HepG2 (cell line): ENCODE measurements around the gene PTGIS. TPM values are rescaled to one million over a fixed set of nuclear protein-coding genes. Genes with fewer than 3 reads are reported as not detected.

ENCODE experiments used
- DPF2 ChIP-seq: sonication (generic); formaldehyde crosslinking; IDR thresholded peaks from 2 replicates; pipeline ENCODE4 v1.4.0; 2020; ENCODE audit warnings: mild to moderate bottlenecking, low read depth, missing genetic modification reagents, borderline replicate concordance
- FOXM1 ChIP-seq: sonication (generic); formaldehyde crosslinking; IDR thresholded peaks from 2 replicates; pipeline ENCODE4 v1.5.0; 2020; ENCODE audit warnings: missing genetic modification reagents
- HIVEP1 ChIP-seq: sonication (generic); formaldehyde crosslinking; IDR thresholded peaks from 2 replicates; pipeline ENCODE4 v1.4.0; 2020; ENCODE audit warnings: mild to moderate bottlenecking, missing genetic modification reagents
- MYNN ChIP-seq: sonication (generic); formaldehyde crosslinking; IDR thresholded peaks from 2 replicates; pipeline ENCODE4 v1.4.0; 2020; ENCODE audit warnings: mild to moderate bottlenecking, low read depth, missing genetic modification reagents
- PAXIP1 ChIP-seq: sonication (generic); formaldehyde crosslinking; conservative IDR thresholded peaks from 2 replicates; pipeline ENCODE4 v1.4.0; 2020; ENCODE audit warnings: mild to moderate bottlenecking, missing genetic modification reagents, moderate library complexity
- PHB2 ChIP-seq: fragments of 450-650 bp; IDR thresholded peaks from 2 replicates; pipeline ENCODE4 v1.6.1; 2018; ENCODE audit not compliant: partially characterized antibody
- REST ChIP-seq, 2 experiments: IDR thresholded peaks; 2 replicates each; pipeline ENCODE4 v1.6.1; 2011 to 2012; ENCODE audit warnings: low read length in 2 of 2, borderline replicate concordance in 1 of 2, low read depth in 1 of 2, mild to moderate bottlenecking in 1 of 2, moderate library complexity in 1 of 2
- RFX5 ChIP-seq: IDR thresholded peaks from 2 replicates; pipeline ENCODE4 v1.6.1; 2011; ENCODE audit warnings: low read depth, low read length, improper control_type of control experiment
- RFXANK ChIP-seq: IDR thresholded peaks from 2 replicates; pipeline ENCODE4 v1.6.1; 2016
- SOX5 ChIP-seq: IDR thresholded peaks from 2 replicates; pipeline ENCODE4 v1.6.1; 2016; ENCODE audit warnings: borderline replicate concordance
- SRSF1 ChIP-seq: fragments of 200-400 bp; formaldehyde crosslinking; optimal IDR thresholded peaks from 2 replicates; pipeline ENCODE3; 2017; ENCODE audit warnings: mild to moderate bottlenecking, low read depth, low read length, moderate library complexity
- TAF1 ChIP-seq: sonication (generic); formaldehyde crosslinking; IDR thresholded peaks from 2 replicates; pipeline ENCODE4 v1.4.0; 2020; ENCODE audit warnings: missing genetic modification reagents
- TFE3 ChIP-seq: IDR thresholded peaks from 2 replicates; pipeline ENCODE4 v1.6.1; 2016
- ZBTB39 ChIP-seq: sonication (generic); formaldehyde crosslinking; IDR thresholded peaks from 2 replicates; pipeline ENCODE4 v1.5.0; 2020; ENCODE audit warnings: missing genetic modification reagents
- ZFP62 ChIP-seq: sonication (generic); formaldehyde crosslinking; IDR thresholded peaks from 2 replicates; pipeline ENCODE4 v1.4.0; 2020; ENCODE audit warnings: missing genetic modification reagents
- ZFYVE20 ChIP-seq: sonication (generic); formaldehyde crosslinking; IDR thresholded peaks from 2 replicates; pipeline ENCODE4 v1.8.0; 2023; ENCODE audit warnings: low read depth, mild to moderate bottlenecking, moderate library complexity, missing genetic modification reagents, borderline replicate concordance
- ZNF230 ChIP-seq: sonication (generic); formaldehyde crosslinking; IDR thresholded peaks from 2 replicates; pipeline ENCODE4 v1.4.0; 2020; ENCODE audit warnings: mild to moderate bottlenecking, missing genetic modification reagents
- ZNF253 ChIP-seq: sonication (generic); formaldehyde crosslinking; IDR thresholded peaks from 2 replicates; pipeline ENCODE4 v1.8.0; 2022; ENCODE audit warnings: mild to moderate bottlenecking, missing genetic modification reagents, borderline replicate concordance
- ZNF33A ChIP-seq: sonication (generic); formaldehyde crosslinking; IDR thresholded peaks from 2 replicates; pipeline ENCODE4 v1.5.1; 2020; ENCODE audit warnings: missing genetic modification reagents, mild to moderate bottlenecking, moderate library complexity, borderline replicate concordance
- ZNF468 ChIP-seq: sonication (generic); formaldehyde crosslinking; IDR thresholded peaks from 2 replicates; pipeline ENCODE4 v1.8.0; 2022; ENCODE audit warnings: mild to moderate bottlenecking, moderate library complexity, missing genetic modification reagents
- polyA plus RNA-seq, 8 experiments: library from polyadenylated mRNA; depleted of rRNA in 3 of 8; stranded (reverse) in 7 of 8; unstranded in 1 of 8; fragments of >200 nt; fragmentation: Illumina TruSeq in 4 of 8; extraction: Trizol in 4 of 8; gene quantifications; 2 replicates each; pipeline versions ENCODE4 v1.2.1 to v1.2.3, GENCODE V29; 2011 to 2016; ENCODE audit warnings: low read depth in 4 of 8, missing spikeins in 1 of 8, mixed read lengths in 1 of 8; ENCODE audit not compliant: insufficient read depth in 1 of 8
- total RNA-seq, 5 experiments: library from RNA; depleted of rRNA; stranded (reverse); fragments of >200 nt; fragmentation: Illumina TruSeq; extraction: Trizol; gene quantifications; 2 replicates each; pipeline ENCODE4 v1.2.3, GENCODE V29; 2016; ENCODE audit warnings: low read depth in 1 of 5

PTGIS gene
- total and polyA plus RNA-seq, 2 of the 13 experiments (the other 11 are each of a cell fraction or from before 2014, with no cell fraction given), result not detected

- TF ChIP-seq REST (IDR thresholded peaks at IDR 0.05; ENCODE audit: borderline replicate concordance in 1 of 2, low read depth in 1 of 2, low read length in 2 of 2), result peak; percentile 79 to 98
- TF ChIP-seq DPF2 (CRISPR knock-in tag), result no peak
- TF ChIP-seq SOX5 (CRISPR knock-in tag), result no peak
- no peak for TF ChIP-seq ZFP62 (CRISPR knock-in tag)
- peak; percentile 83; the same call in 1 of the 2 replicates for TF ChIP-seq MYNN (CRISPR knock-in tag)
- peak; percentile 88 for TF ChIP-seq TFE3 (CRISPR knock-in tag)
- peak; percentile 43 for TF ChIP-seq SRSF1
- peak; percentile 53; the same call in 1 of the 2 replicates for TF ChIP-seq HIVEP1 (CRISPR knock-in tag)
- 0 out of 2 replicates have a peak, but pooled peaks have one; percentile 25 for TF ChIP-seq PAXIP1 (CRISPR knock-in tag)
- peak; percentile 82 for TF ChIP-seq RFXANK
- TF ChIP-seq PHB2, result no peak
- TF ChIP-seq ZNF253, result no peak
- TF ChIP-seq RFX5, result no peak
- TF ChIP-seq TAF1, result peak; percentile 29; the same call in 1 of the 2 replicates
- peak; percentile 56; the same call in 1 of the 2 replicates for TF ChIP-seq FOXM1 (CRISPR knock-in tag)
- 0 out of 2 replicates have a peak, but pooled peaks have one; percentile 34 for TF ChIP-seq ZNF33A
- TF ChIP-seq ZNF468 (CRISPR knock-in tag), result no peak
- peak; percentile 75; the same call in 1 of the 2 replicates for TF ChIP-seq ZFYVE20 (CRISPR knock-in tag)
- peak; percentile 68; the same call in 1 of the 2 replicates for TF ChIP-seq ZNF230 (CRISPR knock-in tag)
- TF ChIP-seq ZBTB39, result 0 out of 2 replicates have a peak, but pooled peaks have one; percentile 48
Measured at GRCh38 chr20:49482621-49483017, 85.3 kb downstream of the PTGIS start, which contains the start of gene KCNB1 (continued).
